NCI-H345 treated with DMSO at 0.1 percent for 48 hours (cell line): ENCODE measurements around the gene MYOM1.

Experiments used
- DNase-seq: peaks from one replicate; lab custom pipeline; 2025; ENCODE audit not compliant: unreplicated experiment; lab: John Stamatoyannopoulos, UW

MYOM1 gene

DNA sequence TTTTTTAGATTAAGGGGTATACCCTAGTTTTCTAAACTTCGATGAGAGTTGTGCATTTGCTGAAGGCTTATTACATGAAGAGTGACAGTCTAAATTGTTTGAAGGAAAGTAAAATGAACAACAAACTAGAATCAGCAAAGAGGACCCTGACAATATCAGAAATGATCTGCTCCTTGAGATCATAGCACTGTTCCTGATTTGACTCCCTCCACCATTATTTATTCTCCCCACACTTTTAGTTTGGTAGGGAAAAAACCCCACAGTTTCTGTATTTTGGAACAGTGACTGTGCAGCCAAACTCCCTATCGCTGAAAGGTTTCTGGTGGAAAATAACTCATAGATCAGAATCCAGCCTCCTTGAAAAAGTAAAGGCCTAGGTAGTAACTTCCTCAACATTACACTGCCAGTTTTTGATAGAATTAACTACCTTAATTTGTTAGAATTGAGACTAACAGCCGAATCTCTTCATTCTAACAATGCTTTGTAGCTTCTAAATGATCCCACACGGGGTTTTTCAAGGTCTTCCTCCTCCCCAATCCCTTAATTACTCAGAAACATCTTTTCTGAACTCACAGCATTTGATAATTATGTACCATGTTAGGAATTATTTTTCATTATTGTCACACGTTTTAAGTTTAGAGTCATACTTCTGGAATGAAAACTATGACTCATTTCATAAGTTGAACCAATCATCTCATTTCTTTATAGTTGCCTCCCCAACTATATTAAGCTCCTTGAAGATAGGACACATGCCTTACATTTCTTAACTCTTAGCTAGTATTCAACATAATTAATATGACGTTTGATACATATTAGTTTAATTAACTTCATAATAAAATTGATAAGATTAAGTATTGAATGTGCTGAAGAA, 30.7 kb upstream of the MYOM1 start:
- no peak for DNase-seq

DNA sequence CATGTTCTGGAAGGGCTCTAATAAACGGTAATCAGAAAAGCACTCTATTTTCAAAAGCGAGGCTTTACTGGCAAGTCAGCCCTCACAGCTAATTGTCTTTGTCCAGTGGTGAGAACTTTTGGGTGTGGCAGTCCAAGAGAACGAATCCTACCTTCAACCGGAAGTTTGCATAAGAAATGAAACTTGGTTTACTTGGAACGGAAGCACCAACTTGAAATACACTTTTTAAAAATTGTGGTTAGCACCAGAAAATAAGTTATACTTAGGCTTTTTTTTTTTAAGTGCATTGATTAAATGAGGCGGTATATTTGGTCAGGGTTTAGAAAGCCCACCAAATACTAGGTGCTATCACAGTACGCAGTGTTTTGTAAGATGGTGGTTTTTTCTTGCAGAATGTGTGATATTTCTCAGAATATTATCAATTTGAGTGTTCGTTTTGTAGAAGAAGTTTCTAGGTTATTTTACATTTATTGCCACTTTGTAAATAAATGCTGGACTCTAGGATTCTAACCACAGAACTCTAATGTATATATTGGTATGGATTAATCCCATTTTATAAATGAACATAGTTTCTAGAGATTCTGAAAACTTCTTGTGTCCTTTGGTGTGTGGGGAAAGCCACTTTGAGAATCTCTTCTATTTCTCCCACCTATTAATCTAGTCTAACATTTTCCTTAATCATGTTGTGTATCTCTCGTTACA, 29.0 kb upstream of the MYOM1 start:
- no peak for DNase-seq

DNA sequence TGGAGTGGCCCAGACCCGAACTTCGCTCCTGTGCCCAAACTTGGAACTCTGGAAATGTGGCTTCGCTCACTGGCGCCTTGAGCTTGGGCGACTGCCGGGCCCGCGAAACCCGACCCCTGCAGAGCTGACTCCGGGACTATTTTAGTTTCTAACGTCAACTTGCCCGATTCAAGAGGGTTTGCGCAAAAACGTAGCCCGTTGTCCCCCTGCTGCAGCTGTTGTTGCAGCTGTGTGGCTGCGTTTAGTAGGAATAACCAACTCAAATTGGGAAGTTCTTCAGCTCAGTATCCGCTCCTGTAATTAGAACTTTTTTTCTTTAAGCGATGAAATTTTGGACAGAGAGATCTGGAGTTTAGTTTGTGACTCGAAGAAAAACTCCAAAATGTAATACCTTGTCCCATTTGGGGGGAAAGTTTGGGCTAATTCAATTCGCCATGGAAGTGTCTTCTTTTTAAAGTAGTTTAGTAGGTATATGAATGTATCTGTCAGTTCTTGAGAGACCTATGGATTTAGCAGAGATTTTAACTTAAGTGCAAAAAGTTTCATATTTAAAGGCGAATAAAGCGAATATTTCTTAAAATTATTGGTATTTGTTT, 28.4 kb upstream of the MYOM1 start:
- peak; percentile 28 for DNase-seq

DNA sequence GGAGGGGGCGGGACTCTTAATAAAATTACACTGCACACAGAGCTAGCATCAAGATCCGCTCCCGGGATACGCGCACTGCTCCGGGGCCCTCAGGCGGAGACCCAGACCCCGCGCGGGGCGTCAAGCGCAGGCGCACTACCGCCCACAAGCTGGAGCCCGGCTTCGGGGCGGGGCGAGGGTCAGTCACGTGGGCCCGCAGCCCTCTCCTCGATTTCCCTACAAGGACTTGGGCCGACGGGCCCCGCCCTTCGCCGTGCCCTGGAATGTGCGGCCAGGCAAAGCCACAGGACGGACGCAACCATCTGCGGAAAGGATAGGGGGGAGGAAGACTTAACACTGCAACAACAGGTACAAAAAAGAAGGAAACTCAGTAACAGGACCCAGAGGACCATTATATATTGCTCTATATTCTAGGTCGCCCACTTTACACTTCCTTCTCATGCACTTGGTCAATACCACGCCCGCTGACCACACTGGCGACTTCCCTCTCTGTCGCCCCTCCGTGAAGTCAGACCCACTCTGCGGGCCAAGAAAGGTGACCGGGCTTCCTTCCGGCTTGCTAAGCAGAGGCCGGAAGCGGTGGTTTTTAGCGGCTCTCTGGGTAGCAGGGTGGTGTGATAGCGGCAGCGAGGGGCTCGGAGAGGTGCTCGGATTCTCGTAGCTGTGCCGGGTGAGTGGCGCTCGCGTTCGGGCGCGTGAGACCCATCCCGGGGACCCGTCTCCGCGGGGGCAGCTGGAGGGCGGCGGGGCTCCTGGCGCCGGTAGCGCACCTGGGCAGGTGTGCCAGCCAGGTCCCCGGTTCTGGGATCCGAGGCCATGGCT, 27.7 kb upstream of the MYOM1 start, which contains the start of gene MYL12A:
MYL12A (plus strand) TSS at position 562 of the 822 bp plus-strand sequence. CDS start 5,447 bp downstream, outside the sequence.
- DNase-seq = peak; percentile 91

DNA sequence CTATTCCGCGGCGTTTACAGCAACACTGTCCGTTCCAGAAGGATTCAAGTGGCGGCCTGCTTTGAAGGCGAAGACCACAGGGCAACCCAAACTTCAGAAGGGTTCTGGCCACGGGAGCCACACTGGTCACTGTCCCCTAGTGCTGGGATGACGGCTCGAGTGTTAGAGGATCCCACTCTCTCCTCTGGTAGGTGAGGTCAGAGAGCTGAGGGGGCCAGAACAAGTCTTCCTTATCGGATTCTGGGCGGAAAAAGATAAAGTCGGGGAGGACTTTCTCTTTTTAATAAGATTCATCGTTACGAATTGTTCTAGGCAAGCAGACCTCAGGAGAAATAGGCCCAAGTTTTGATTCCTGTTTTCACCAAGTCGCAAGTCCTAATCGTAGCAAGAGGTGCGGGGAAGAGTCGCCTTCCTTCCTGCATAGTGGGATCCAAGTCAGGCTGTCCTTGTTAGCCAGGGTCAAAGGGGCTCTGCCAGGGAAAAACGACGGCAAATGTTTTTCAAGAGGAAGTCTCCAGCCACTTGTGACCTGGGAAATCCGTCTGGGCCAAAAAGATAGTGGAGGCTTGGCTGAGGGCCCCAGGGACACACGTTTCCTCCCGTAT, 27.0 kb upstream of the MYOM1 start:
- no peak for DNase-seq

DNA sequence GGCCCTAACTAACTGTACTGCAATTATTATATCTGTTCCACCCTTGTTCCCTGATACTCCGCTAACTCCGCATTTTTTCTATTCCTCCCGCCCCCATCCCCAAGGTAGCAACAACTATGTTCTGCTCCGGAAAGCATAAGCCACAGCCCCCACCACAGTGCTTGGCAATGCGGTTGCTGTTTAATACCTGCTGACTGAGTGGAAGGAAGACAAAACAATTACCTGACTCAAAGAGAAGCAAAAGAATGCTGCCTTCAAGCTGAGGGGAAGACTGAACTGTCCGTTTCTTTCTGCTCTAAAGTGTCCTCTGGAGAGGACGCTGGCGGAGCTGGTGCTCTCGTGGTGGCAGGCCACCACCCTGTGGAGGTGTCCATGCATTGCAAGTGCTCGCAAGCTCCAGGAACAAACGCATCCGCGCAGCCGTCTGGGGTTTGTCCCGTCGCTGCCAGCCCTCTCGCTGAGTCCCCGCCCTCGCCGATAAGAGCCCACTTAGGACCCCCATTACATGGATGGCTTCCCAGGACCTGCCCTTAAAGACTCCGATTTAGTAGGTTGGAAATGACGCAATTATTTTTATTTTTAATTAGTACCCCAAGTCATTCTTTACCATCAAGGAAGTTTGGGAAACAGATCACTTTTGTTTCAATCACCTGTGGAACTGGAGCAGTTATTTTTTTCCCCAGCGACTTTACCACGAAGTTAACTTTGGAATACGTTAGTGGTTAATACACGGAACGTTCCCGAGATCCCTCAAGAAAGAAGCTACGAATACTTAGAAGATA, 26.3 kb upstream of the MYOM1 start:
- DNase-seq = peak; percentile 84

DNA sequence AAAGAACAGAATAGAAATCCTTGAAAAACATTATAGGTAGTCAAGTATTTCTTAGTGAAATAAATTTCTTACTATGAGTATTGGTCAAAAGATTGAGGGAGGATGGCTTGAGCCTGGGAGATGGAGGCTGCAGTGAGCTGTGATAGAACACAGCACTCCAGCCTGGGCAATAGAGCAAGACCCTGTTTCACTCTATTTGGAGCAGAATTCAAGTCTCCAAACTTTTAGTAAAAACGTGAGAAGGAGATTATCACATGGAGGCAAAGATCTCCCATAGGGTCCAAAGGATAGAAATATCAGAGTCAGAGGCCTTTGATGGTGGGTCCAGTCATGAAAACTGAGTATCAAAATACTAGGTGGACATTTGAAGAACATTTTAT, 25.4 kb upstream of the MYOM1 start:
- DNase-seq = no peak

DNA sequence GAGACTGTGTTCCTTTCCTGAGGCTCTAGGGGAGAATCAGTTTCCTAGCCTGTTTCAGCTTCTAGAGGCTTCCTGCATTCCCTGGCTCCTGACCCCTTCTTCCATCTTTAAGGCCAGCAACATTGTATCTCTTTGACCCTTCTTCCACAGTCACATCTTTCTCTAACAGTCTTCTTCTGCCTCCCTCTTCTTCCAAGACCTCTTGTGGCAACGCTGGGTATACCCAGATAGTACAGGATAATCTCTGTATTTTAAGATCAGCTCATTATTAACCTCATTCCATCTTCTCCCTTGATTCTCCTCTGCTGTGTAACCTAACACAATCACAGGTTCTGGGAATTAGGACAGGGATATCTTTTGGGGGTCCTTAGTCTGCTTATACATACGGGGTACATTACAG, 19.0 kb upstream of the MYOM1 start:
- DNase-seq = no peak

DNA sequence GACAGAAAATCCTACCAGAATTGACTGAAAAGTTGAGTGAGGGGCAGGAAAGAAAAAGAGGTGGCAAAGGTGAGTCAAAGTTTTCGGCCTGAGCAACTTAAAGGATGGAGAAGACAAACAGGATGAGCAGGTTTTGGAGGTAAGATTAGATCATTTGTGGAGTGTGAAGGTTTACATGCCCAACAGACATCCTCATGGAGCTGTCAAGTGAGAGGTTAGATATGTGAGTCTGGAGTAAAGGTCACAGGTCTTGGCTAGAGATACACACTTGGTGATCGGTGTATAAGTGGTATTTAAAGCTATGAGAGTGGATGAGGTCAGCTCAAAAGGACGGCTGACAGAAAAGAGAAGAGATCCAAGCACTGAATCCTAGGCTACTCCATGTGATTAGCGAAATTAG, 16.7 kb upstream of the MYOM1 start:
- DNase-seq = no peak

DNA sequence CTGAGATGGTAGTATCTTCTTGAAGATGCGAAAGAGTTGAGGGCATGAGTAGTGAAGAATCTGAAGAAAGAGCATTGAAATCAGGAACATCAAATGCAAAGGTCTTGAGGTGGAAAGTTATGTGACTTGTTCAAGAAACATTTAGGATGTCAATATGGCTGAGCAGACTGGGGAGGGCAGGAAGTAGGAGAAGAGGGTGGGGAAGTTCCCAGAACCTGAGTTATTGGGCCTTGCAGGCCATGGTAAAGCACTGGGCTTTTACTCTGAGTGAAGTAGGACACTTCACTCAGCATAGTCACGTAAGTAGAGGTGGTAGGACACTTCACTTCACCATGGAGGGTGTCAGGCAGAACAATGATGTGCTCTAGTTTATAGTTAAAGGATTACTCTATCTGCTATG, 16.1 kb upstream of the MYOM1 start:
- no peak for DNase-seq

DNA sequence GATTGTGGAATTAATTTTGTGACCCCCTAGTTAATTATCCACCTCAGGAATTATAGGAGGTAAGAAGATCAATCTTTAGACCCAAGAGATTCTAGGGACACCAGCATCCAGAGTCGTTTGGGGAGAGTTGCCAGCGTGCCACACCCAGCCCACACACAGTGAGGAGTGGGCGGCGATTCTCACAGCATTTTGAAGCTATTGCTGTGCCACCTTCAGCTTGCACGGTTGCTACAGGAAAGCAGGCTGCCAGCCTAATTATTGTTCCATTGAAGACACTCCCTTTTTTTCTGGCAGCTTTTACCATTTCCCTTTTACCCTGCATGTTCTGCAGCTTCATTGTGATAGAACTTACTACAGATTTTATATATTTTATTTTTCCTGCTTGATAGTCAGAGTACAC, 14.7 kb upstream of the MYOM1 start:
- DNase-seq = no peak

DNA sequence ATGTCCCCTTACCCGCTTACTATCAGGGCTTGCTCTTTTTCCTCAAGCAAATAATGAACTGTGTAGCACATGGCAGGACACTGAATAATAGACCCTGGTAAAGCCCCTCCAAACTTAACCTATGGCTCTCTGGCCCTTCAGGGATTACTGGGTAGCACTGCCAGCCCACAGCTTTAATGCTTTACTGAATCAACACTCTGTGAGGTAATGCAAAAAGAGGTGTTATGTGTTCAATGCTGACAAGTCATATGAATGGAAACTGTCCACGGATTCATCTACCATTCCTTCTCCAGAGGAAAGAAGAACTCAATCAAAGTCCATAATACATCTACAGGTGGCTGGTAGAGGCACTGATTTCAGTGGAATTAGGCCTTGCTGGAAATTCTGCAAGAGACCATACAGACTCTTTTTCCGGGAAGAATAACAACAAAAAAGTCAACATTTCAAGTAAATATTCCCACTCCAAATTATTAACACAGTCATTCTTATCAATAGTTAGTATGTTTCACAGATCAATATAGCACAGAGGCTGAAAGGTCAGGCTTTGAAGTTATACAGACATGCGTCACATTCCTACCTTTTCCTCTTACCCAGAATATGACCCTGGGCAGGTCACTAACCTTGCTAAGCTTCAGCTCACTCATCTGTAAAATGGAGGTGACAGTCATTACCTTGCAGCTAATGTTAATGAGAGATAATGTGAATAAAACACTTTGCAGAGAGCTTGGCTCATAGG, 13.8 kb upstream of the MYOM1 start:
- no peak for DNase-seq

DNA sequence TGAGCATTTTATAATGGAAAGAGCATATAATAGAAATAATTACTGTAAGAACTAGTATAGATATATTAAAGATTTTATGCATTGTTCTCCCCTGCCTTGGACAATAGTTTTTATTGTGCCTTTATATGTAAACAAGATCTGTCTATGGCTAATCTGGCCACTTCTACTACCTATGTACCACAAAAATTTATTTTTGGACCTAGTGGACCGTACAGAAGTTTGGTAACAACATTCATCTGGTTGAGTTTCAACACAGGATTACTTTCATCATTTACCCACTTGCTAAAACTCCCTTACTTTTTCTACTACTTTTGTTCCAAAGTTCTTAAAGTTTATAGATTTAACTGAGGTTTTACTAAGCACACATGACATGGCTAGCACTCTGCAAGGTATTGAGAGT, 13.2 kb upstream of the MYOM1 start:
- no peak for DNase-seq

DNA sequence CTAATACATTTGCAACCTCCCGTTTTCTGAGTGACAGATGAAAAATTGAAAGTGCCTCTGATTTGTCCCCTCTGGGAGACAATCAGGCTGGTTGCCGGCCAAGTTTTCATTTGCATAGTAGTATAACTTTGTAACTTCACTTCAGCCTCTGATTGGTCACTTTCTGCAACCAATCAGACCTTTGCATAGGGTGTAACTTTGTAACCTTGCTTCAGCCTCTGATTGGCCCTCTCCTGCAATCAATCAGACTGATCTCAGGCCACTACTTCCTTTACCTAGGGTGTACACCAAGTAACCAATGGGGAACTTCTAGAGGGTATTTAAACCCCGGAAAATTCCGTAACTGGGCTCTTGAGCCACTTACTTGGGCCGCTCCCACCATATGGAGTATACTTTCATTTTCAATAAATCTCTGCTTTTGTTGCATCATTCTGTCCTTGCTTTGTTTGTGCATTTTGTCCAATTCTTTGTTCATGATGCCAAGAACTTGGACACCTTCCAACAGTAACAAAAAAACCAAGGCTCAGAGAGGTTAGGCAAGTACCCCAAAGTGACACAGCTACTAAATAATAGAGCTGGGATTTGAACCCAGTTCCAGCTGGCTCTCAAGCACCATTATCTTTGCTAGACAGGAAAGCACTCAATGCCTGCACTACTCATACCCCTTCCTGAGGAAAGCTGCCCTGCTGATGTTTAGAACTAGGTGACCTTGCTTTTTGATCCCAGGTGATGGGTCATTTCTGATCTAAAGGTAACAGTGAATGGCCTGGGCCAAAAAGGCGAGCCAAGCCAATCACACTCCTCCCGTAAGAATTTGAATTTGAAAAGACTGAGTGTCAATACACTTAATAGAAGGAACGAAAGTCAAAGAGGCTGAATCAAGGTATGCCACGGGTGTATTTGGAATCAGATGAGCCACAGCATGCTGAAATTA, 10.9 kb upstream of the MYOM1 start:
- no peak for DNase-seq

DNA sequence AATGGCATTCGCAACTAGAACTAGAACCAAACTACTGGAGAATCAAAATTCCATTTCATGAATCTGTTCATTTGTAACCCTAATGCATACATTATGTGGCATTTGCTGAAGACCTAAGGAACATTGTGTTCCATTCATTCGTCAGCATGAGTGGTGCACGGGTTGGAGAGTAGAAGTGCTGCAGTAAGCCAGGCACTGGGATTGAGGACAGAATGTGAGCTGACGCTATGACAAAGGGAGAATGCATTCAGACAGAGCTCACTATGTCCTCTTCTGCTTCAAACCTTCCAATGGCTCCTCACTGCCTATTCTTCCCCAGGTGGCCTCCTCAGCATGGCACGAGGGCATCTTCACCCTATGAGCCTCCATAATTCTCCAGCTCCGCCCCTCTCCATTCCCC, 6.3 kb upstream of the MYOM1 start:
- DNase-seq = no peak

DNA sequence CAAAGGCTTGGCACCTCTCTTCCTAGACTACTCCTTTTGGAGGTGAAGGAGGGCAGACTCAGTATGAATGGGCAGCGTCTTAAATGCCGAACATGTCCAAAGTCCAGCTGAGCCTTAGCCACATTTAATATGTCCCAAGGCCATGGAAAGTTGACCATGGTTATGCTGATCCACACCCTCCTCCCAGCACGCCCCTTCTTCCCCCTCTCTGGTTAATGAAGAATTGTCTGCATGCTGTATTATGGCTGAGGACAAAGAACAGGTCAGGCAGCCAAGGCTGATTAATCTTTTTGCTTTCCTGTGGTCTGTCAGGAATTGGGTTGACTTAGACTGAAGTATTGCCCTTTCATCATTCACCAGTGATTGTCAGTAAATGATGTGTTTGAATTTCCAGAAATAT, 5.8 kb upstream of the MYOM1 start:
- DNase-seq = no peak

DNA sequence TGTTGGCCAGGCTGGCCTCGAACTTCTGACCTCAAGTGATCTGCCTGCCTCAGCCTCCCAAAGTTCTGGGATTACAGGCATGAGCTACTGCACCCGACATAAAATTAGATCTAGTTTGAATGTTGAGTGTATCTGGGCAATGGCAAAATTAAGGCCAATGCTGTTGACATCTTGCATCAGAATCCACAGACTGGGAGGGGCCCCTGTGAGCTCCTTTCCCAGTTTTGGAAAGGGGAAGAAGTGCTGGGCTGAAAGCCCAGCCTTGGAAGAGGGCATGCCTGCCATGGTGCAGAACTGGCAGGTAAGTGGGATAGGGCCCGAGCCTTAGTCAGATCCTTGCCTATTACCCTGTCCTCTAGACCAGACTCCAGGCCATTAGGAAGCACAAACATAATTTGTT, 4.5 kb upstream of the MYOM1 start:
- DNase-seq = no peak

DNA sequence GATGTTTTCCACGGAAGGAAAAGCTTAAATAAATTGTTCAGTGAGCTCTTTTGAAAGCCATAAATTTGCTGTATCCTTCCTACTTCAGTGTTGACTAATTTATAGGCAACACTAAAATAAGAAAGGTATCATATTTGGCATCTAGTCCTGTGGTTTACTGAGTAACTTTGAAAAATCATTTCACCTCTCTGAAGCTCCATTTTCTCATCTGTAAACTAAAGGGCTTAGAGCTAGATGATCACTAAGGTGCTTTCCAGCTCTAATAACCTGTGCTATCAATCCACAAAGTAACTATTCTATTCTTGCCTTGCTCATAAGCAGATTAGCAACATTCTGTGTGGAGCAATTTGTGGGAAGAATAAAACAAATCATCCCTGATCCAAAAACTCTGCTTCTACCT, 3.6 kb upstream of the MYOM1 start:
- DNase-seq = no peak
